Retinal pigment epithelial cell (primary cell): ENCODE results near the gene HOXB1.
"Not testable (repeated sequence)": the region's sequence is repeated elsewhere in the genome, so short reads cannot be mapped to it uniquely, and the experiment has no call there.

Source experiments
- DNase-seq: peaks from one replicate; pipeline ENCODE4 v3.0.0-alpha.2; 2010; ENCODE audit warnings: low read depth
- H3K4me3 ChIP-seq: 2 replicates; pipeline ENCODE4 v1.5.1; 2011; ENCODE audit warnings: mild to moderate bottlenecking, low read length, control low read depth, moderate library complexity
- CTCF ChIP-seq: conservative IDR thresholded peaks from 2 replicates; pipeline ENCODE4 v1.5.1; 2011; ENCODE audit warnings: low read depth, low read length, control low read depth, inconsistent platforms

HOXB1 gene

GRCh38 chr17:48514477-48514876 is 16.3 kb downstream of the HOXB1 start:
- TF ChIP-seq CTCF: no peak
- DNase-seq: no peak
- no peak overlapping the region for H3K4me3 ChIP-seq

DNA sequence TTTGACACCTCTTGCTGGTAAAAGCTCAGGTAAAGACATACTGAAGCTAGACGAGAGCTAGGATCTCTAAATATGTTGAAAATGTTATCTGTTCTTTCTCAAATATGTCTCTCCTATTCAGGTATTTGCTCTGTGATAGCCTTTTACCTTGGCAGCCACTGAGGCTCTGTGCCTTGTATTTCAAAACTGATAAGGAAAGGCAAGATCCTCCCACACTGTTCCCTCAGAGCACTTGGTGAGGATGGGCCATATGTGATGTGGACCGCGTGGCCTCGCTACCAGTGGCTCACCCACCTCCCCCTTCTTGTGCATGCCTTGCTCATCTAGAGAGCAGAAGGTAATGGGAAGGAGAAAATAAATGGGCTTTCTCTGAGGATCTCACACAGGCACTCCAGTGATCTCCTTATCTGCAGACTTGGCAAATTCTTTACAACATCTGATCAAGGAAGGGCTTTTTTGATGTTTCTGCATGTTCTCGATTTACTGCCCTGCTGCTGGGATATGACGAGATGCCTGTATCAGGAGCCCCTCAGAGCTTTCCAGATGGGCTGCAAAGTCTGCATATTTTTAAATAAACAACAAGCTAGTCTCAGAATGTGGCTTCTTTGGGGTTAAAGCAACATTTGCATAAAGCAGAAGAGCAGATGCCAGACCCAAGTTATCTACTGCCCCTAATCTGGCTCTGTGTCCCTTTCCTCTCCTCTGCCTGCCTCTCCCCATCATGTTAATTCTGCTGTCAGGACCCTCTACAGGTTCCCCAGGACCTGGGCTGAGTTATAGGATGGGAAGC is 16.9 kb downstream of the HOXB1 start:
- no peak overlapping the region for H3K4me3 ChIP-seq
- no peak for DNase-seq
- TF ChIP-seq CTCF: no peak

DNA sequence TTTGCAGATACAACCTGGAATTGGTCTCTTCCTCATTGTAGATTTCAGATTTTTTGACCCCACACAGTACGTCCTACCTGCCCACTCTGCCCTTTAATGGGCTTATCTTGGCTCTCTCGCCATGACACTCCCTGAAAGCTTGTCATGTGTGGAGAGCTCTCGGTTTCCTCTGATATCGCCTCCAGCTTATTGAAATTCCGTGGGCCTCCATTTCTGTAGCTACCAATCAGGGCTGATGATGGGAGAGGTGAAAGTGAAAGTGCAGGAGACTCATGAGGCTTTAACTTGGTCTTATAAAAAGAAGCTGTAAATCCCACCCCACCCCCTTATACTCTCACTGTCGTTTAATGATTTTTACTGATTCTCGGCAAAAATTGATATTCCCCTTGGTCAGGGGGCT is 17.7 kb downstream of the HOXB1 start:
- no peak for TF ChIP-seq CTCF
- no peak overlapping the region for H3K4me3 ChIP-seq
- no peak for DNase-seq

GRCh38 chr17:48510761-48511604 is 19.8 kb downstream of the HOXB1 start:
- H3K4me3 ChIP-seq: no peak overlapping the region
- no peak for DNase-seq
- no peak for TF ChIP-seq CTCF

- no peak overlapping the region for H3K4me3 ChIP-seq
- TF ChIP-seq CTCF: no peak
- no peak for DNase-seq
Observed at GRCh38 chr17:48510381-48510760, 20.4 kb downstream of the HOXB1 start.

GRCh38 chr17:48509708-48510107 is 21.1 kb downstream of the HOXB1 start:
- H3K4me3 ChIP-seq, DNase-seq: not testable (repeated sequence)

DNA sequence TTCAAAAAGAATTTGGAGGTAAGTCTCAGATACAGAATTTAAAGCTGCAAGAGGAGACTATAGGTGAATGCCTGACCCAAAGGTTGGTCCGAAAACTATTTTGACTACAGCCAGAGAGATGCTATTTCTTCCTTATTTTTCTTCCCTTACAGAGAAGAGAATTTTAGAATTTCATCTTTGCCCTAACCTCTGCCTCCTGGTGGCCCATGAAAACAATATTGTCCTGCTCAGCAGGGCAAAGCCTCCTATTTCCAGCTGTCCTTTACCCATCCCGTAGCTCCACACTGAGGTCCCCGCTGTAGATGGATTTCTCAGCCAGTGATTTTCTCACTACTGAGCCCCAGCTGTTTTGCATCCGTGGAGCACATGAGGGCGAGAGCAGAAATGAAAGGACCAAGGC is 24.6 kb downstream of the HOXB1 start:
- no peak for TF ChIP-seq CTCF

More for the DNA sequence above, 24.6 kb downstream of the HOXB1 start:
- no peak overlapping the region for H3K4me3 ChIP-seq
- DNase-seq: no peak
